Limb (tissue), 2 donors: ENCODE data around the gene TMEM201.
"Not testable (repeated sequence)": the region's sequence is repeated elsewhere in the genome, so short reads cannot be mapped to it uniquely, and the experiment has no call there.

Experiments used
- DNase-seq, 2 donors: peaks; one replicate each; pipeline ENCODE4 v3.0.0-alpha.2; 2016; ENCODE audit errors: extremely low spot score in 2 of 2

The TMEM201 gene

GRCh38 chr1:9588551-9589143 is at the start of gene TMEM201:
Gene TMEM201 (plus strand): TSS chr1:9588911. CDS start chr1:9588931, 20 bp downstream.
- DNase-seq: peak; percentile 93 to 98

DNA sequence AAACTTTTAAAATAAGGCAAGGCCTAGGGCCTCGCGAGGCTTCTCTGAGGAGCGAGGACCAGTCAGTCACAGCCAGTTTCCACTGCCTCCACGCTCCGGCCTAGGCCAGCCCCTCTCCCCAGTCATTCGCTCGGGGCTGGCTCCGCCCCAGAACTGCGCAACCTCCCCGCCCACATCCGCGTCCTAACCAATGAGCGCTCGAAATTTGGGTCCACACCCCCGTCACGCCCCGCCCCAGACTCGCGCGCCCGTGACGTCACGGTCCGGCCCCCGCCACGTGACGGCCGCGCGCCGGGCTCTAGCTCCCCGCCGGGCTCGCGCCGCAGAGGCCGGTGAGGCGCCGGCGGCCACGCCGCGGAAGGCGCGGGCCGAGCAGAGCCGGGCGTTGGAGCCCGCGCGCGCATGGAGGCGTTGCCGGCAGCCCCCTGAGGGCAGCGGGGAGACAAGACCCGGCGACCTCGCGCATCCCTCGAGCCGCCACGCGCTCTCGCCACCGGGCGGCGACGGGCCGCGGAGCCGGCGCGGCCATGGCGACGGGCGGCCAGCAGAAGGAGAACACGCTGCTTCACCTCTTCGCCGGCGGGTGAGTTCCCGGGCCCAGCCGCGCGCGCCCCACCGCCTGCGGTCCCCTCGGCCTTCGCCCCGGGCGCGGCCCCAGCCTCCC is 49.4 kb upstream of the TMEM201 start, which contains the start of gene SLC25A33:
Gene SLC25A33, plus strand, starts transcription at position 301 of the 664 bp plus-strand sequence. Its CDS starts 227 bp downstream, at position 528.
- peak; percentile 96 to 99 for DNase-seq

DNA sequence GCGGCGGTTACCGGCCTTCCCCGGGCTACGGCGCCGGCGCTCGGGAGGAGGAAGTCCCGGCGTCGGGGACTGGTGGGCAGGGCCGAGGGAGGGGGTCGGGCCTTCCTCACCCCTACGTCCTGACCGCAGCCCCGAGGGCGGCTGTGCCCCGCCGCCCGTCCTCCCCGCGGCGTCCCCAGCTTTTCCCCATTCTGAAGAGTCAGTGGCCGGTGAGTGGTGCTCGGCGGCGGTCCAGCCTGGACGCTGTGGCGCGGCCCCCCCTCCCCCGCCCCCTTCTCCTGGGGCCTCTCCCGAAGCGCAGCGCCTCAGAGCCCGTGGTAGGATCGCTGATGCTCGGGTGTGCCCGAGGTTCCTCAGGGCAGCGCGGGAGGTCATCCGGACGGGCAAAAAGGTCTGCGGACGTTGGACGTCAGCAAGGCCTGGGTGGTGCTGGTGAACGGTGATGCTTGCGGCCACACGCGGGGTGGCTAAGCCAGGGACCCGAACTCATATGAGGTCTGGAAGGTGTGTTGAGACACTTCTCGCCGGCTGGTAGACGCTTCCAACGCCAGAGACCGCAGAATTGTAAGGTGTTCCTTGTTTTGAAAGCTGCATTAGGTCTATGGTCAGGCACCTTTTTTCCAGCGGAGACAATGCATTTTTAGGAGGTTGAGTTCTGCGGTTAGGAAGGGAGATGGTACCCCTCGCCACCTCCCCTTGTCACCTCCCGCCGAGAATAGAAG is 48.7 kb upstream of the TMEM201 start:
- DNase-seq: peak; percentile 23 to 76

DNA sequence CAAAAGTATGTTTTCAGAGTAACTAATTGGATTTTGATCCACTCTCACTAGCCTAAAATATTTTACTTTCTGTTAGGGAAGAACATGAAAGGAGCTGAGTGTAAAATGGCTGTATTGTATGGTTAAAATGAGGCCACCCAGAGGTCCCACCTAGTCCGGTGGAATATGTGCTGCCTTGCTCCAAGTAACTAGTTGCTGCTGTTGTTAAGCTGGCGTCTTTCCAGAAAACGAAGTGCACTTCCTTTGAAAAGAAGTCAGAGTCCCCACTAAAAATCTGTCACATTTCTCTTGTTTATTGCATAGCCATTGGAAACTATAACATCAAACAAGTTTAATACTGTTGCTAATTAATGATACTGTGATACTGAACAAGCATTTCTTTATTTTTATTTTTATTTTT is 46.3 kb upstream of the TMEM201 start:
- peak in 1 of 2 donors; percentile 43 for DNase-seq

GRCh38 chr1:9544926-9545325 is 43.8 kb upstream of the TMEM201 start:
- no peak for DNase-seq

- DNase-seq: no peak
Measured at GRCh38 chr1:9549955-9550546, 38.7 kb upstream of the TMEM201 start.

DNA sequence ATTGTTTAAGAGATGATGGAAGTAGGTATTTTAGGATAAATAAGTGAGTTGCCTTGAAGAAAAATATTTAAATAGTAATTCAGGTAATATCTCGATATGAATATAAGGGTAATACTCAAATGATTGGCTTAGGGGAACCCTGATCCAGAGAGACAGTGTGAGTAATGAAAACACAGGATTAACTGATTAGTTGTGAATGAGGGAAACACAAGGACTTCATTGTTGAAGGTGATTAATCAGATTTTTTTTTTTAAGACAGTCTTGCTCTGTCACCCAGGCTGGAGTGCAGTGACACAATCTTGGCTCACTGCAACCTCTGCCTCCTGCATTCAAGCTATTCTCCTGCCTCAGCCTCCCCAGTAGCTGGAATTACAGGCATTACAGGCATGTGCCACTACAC is 36.7 kb upstream of the TMEM201 start:
- no peak for DNase-seq

DNA sequence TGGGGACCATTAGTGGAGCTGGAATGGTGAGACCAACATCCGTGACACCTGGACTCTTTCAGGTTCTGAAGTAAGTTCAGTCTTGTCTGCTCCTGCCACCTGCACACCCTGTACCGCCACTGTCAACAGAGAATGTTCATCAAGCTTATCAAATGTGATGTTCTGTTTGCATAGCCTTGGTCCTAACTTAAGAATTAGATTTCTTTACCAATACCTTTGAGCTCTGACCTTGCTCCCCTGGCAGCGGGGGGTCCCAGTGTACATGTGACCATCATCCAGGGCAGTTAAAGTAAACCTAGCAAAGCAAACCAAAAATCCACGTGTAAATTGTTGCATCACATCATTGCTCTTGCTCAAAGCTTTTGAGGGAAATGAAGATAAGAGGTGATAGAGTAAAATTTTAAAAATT is 35.0 kb upstream of the TMEM201 start:
- DNase-seq: no peak

GRCh38 chr1:9555942-9556341 is 32.8 kb upstream of the TMEM201 start:
- DNase-seq: no peak

GRCh38 chr1:9557624-9558023 is 31.1 kb upstream of the TMEM201 start:
- no peak for DNase-seq

DNA sequence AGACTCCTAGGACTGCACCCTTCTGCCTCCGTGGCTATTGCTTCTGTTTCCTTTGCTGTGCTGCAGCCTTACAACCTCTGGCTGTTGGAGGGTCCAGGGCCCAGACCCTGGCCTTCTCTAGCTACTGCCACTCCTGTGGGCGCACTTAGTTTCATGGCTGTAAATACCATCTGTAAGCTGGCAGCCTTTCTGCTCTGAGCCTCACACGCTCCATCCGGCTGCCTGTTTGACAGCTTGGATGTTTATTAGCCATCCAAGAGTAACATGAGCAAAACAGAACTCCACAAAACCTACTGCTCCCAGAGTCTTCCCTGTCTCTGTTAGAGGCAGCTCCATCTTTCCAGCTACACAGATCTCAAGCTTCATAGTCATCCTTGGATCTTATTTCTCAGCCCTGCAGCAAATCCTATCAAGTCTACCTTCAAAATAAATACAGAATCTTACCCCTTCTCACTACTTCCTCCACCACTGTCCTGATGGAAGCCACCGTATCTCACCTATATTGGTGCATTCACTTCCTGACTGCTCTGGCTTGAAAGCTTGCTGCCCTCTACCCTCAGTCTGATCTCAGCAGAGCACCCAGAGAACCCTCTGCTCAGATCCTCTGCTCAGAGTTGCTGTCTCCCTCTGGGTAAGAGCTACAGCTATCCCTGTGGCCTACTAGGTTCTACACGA is 30.3 kb upstream of the TMEM201 start:
- no peak for DNase-seq

DNA sequence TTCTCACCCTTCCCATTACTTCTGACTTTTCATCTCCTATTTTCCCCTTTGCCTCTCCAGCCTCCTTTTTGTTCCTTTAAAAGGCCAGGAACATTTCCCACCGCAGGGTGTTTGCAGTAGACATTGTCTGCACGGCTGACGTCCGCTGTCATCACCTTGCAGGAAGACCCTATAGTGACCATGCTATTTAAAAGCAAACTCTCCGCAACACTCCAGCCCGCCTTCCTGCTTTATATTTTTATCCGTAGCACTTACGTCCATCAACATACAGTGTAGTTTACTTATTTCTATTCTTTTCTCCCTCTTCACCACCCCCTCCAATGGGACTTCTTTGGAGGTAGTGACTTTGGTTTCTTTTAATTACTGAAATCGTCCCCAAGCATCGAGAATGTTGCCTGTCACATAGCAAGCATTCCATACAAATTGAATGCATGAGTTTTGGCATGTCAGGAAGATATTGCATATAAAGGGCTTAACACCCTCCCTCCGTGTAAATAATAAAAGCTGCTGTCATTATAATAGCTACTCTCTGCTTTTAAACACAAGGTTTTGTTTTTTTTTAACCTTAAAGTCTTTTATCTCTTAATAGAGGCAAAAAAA is 29.7 kb upstream of the TMEM201 start:
- DNase-seq: no peak

DNA sequence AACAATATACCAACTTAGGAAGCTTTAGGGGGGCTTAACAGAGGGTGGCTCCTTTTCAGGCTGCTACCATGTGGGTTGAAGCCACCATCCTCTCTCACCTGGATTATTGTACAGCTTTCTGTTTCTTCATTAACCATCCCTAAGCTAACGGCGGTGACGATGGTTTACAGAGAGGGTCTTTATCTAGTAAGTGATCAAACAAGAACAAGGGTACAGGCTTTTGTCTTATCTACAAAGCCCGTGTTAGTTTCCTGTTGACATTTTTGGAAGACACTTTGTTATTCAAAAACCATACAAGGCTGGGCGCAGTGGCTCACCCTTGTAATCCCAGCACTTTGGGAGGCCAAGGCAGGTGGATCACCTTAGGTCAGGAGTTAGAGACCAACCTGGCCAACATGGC is 29.0 kb upstream of the TMEM201 start:
- no peak for DNase-seq

DNA sequence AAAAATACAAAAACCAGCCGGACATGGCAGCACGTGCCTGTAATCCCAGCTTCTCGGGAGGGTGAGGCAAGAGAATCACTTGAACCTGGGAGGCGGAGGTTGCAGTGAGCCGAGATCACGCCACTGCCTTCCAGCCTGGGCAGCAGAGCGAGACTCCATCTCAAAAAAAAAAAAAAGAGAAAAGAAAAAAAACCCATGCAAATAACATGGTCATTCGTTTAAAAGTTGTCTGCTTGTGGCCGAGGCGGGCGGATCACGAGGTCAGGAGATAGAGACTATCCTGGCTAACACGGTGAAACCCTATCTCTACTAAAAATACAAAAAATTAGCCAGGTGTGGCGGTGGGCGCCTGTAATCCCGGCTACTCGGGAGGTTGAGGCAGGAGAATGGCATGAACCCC is 28.6 kb upstream of the TMEM201 start:
- DNase-seq: not testable (repeated sequence)

DNA sequence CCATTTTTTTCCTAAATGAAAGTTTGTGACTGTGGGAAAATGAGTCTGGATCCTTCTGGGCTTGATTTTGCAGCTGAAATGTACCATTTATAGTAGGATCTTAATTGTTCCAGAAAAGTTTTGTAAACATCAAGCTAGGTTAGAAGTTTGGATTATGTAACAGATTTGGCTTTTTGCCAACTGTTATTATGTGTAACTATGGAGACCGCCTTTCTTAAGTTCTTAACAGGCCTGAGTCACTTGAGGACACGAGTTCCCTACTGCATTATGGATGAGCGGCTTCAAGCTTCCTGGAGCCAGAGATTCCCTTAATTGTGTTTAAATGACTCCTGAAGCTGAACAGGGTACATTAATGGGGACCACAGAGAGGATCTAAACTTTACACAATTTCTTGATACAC is 27.3 kb upstream of the TMEM201 start:
- DNase-seq: peak in 1 of 2 donors; percentile 36

DNA sequence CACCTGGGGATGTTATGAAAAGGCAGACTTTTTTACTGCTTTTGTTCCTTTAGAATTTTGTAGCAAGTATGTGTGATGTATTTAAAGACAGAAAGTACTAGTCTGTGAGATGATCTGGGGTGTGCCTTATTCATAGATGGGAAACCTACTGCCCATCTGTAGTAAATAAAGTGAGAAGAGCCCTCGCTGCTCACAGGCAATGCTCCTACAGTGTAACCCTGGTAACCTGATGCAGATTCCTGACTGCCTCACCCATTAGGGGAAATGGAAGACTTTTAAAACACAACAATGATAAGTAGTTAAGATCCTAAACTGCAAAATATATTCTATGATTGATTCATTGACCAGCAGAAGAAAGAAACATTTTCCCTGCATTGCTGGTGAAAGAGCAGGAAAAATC is 19.4 kb upstream of the TMEM201 start:
- no peak for DNase-seq

GRCh38 chr1:9570886-9571529 is 17.7 kb upstream of the TMEM201 start:
- not testable (repeated sequence) for DNase-seq

- DNase-seq: no peak
Measured at GRCh38 chr1:9573723-9574122, 15.0 kb upstream of the TMEM201 start.

DNA sequence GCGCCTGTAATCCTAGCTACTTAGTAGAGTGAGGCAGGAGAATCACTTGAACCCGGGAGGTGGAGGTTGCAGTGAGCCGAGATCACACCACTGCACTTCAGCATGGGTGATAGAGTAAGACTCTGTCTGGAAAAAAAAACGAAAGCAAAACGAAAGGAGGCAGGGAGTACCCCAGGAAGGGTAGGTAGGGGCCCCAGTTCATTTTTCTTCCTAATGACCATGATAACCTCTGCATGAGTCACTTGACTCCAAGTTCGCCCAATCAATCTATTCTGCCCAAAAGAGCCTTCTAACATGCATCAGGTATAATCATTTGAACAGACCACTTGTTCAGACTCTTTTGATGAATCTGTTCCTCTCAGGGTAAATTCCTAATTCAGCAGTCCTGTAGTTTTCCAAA is 13.2 kb upstream of the TMEM201 start:
- DNase-seq: no peak

DNA sequence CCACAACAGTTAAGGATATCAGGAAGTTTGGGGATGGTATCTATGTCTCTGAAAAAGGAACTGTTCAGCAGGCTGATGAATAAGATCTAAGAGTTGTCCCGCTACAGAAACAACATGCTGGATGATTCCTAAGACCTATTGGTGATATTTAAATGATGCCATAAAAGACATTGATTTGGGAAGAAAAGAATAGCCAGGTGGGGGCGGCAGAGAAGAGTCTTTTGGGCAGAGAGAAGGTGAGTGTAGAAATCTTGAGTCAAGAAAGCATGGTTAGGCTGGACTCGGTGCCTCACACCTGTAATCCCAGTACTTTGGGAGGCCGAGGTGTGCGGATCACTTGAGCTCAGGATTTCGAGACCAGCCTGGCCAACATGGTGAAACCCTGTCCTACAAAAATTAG is 11.8 kb upstream of the TMEM201 start:
- no peak for DNase-seq

DNA sequence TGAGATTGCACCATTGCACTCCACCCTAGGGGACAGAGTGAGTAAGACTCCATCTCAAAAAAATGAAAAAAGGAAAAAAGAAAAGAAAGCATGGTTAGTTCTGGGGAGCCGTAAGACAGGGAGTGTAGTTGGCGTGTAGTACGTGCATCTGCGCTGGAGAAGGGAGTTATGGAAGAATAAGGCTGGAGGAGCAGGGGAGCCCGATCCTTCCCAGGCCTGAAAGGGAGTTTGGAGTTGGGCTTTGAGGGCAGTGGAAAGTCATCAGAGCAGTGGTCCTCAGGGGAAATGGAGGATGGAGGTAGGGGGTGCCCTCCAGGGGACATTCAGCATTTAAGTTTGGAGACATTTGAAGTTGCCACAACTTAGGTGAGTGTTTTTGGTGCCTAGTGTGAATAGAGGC is 11.3 kb upstream of the TMEM201 start:
- no peak for DNase-seq
